Uterus (tissue), 2 donors: ENCODE data around the gene ST6GALNAC5.

Source experiments
- CTCF ChIP-seq, 4 experiments: fragments of 200-600 bp in 2 of 4; fragments of 450-650 bp in 2 of 4; sonication (generic) in 2 of 4; IDR thresholded peaks; one replicate each; pipeline ENCODE4 v1.5.1; 2016 to 2019; ENCODE audit warnings: antibody characterized with exemption in 4 of 4, mild to moderate bottlenecking in 2 of 4, moderate library complexity in 1 of 4
- POLR2A ChIP-seq, 2 donors: fragments of 450-650 bp; IDR thresholded peaks; one replicate each; pipeline ENCODE4 v1.6.1; 2016; ENCODE audit warnings: antibody characterized with exemption in 2 of 2, mild to moderate bottlenecking in 1 of 2, moderate library complexity in 1 of 2

- TF ChIP-seq POLR2A (IDR thresholded peaks at IDR 0.05) (no peak), CTCF (IDR thresholded peaks at IDR 0.05) (no peak)
These were observed 160.6 kb downstream of the ST6GALNAC5 start for GRCh38 chr1:77027847-77028246.
